ENCODE measurements around the gene JAZF1.

Gene JAZF1

GRCh38 chr7:27958933-27959548 is 221.6 kb downstream of the JAZF1 start:
- DNase-seq, result no peak

GRCh38 chr7:27955596-27955995 is 225.0 kb downstream of the JAZF1 start:
- DNase-seq, result no peak

- no peak for DNase-seq
Measured at GRCh38 chr7:27955011-27955410, 225.6 kb downstream of the JAZF1 start.

- no peak for DNase-seq
Measured at GRCh38 chr7:27953777-27954176, 226.8 kb downstream of the JAZF1 start.

GRCh38 chr7:27953361-27953760 is 227.2 kb downstream of the JAZF1 start:
- no peak for DNase-seq

GRCh38 chr7:27952456-27953285 is 227.9 kb downstream of the JAZF1 start:
- no peak for DNase-seq

- DNase-seq, result no peak
Measured at GRCh38 chr7:27950123-27950522, 230.5 kb downstream of the JAZF1 start.

GRCh38 chr7:27948861-27949260 is 231.7 kb downstream of the JAZF1 start:
- DNase-seq, result no peak

- DNase-seq, result no peak
Measured at GRCh38 chr7:27947586-27948278, 232.9 kb downstream of the JAZF1 start.

GRCh38 chr7:27946351-27946750 is 234.2 kb downstream of the JAZF1 start:
- DNase-seq, result no peak

GRCh38 chr7:27945058-27945795 is 235.4 kb downstream of the JAZF1 start:
- no peak for DNase-seq

- no peak for DNase-seq
Measured at GRCh38 chr7:27944643-27945042, 236.0 kb downstream of the JAZF1 start.

GRCh38 chr7:27943241-27943640 is 237.4 kb downstream of the JAZF1 start:
- no peak for DNase-seq

GRCh38 chr7:27942711-27943110 is 237.9 kb downstream of the JAZF1 start:
- no peak for DNase-seq

- DNase-seq, result no peak
Measured at GRCh38 chr7:27941522-27941921, 239.1 kb downstream of the JAZF1 start.

GRCh38 chr7:27940341-27940740 is 240.3 kb downstream of the JAZF1 start:
- DNase-seq, result no peak

GRCh38 chr7:27939893-27940292 is 240.7 kb downstream of the JAZF1 start:
- DNase-seq, result no peak

GRCh38 chr7:27936768-27937102 is 243.9 kb downstream of the JAZF1 start:
- DNase-seq, result no peak

- DNase-seq, result no peak
Measured at GRCh38 chr7:27936047-27936767, 244.4 kb downstream of the JAZF1 start.

- no peak for DNase-seq
Measured at GRCh38 chr7:27933671-27934565, 246.7 kb downstream of the JAZF1 start.

GRCh38 chr7:27930910-27931476 is 249.6 kb downstream of the JAZF1 start:
- DNase-seq, result no peak
